GM19467 (cell line): ENCODE measurements around the gene MACROD2.

Experiments
- ATAC-seq: cut with Tn5 transposase; IDR thresholded peaks from one replicate; pipeline ENCODE4 v1.9.1; 2021; ENCODE audit warnings: mild to moderate bottlenecking, moderate library complexity; ENCODE audit not compliant: unreplicated experiment

Gene MACROD2

DNA sequence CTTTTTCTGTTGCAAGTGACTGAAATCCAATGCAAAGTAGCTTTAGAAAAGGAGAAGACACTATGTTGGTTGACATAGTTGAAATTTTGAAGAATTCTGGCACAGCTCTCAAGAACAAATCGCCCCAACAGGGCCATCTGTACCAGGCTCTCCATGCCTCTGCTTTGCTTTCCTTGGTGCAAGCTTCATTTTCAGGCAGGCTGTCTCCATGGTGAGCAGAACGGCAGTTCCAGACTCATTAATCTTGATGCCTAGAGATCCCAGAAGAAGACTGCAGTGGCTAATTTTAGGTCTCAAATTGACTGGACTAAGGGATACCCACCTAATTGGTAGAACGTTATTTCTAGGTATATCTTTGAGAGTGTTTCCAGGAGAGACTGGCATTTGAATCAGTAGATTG, 1292.8 kb downstream of the MACROD2 start:
- ATAC-seq = no peak

DNA sequence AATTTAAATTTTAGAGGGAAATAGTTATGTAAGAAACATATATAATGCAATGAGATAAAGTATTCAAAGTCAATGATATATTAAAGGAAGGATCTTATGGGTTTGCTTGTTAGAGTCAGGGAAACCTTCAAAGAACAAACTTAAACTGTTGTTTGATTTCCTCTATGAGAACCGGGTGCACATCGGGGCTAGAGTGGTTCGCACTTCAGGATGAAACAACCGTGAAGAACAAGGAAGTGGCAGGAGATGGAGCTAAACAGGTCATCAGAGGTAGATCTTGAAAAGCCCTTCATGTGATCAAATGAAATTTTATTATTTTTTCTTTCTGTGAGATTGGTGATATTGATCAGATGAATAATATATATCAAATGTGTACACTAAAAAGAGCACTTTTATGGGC, 1294.0 kb downstream of the MACROD2 start:
- ATAC-seq = no peak

DNA sequence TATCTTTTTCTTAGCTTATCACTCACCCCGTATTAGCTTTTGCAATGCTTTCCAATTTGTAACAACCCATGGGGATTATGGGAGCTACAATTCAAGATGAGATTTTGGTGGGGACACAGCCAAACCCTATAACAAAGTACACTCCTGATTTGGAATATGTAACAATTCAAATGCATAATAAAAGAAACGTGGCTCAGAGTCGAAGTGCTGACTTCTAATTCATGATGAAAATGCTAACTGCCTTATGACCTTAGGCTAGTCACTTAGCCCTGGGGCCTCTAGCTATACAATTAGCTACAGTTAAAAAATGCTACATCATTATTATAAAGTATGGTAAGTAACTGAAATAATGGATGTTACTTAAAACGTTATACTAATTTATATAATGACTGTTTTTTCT, 1297.1 kb downstream of the MACROD2 start:
- no peak for ATAC-seq

DNA sequence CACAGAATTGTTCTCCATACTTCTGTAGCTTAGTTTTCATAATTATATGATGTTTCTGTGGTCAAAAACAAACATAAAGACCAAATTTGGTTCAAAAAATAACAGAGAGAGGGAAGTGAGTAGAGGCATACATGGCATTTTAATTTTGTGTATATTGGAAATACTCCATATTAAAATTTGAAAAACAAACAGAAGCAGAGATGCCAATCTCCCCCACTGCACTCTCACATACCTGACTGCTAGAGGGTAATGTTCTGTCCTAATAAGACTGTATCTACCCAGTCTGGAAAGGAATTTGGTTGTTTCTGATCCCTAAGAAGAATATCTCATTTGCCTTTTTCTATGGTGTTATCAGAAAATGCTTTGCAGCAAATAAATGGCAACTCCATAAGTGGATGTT, 1301.1 kb downstream of the MACROD2 start:
- ATAC-seq = no peak

DNA sequence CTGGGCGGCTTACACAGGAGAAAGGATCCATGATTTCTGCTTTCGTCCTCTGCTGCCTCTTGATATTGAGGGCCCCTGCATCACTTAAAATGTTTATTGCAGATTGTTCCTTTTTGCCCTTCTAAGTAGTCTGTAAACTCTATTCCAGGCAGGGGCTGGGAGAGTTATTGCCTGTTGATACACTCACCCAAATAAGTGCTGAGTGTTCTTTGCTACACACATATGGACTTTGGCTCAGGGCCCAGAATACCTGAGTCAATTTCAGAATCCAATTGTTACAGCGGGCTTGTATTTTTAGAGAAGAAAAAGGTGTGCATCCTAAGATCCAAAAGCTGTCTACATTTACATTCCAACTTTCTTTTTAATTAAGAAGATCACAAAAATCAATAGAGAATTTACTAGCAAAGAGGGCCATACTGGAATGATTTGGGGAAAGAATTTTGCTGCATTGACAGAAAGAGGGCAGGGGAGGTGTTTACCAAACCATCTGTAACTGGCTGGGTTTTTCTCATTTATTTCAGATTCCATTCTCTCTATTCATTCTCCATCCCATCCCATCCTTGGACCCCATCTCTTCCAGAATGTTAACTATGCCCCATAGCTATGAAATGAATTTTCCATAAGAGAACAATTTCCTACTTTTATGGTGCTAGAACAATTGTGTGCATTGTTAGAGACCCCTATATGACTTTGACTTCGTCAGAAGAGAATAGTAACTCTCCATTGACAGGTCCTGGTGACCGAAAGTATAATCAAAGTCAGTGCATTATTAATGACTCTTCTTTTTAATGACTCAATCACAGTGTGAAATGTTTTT, 1302.0 kb downstream of the MACROD2 start:
- no peak for ATAC-seq

DNA sequence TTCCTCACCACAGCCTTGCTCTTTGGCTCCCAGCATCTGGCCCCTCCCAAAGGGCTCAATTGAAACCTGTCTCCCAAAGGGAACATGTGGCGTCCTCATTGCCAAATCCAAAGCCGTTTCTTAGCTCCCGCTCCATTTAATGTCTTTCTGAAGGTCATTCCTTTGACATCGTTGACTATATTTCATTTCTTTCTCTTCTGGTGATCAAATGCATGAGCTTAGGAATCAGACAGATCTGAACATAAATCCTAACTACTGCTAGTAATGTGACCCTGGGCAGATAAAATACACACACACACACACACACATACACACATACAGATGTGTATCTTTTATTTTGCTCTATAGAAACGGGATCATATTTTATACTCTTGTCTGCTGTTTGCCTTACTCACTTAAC, 1306.8 kb downstream of the MACROD2 start:
- ATAC-seq = no peak

DNA sequence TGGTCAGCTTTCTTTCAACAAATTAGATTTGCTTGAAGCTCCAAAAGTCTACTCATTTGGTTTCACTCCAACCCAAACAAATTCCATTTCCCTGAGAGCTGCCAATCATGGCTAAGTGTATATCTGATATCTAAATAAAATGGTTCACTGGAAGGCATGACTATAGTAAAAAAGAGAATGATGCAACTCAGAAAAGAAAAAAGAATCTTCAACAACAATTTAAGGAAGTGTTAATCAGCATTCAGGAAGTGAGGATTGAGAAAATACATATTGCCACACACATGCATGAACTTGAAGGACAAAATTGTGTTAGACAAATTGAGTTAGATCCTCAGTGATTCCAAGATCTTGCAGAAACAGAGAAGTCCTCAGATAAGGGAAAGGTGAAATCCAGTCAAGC, 1315.0 kb downstream of the MACROD2 start:
- no peak for ATAC-seq

DNA sequence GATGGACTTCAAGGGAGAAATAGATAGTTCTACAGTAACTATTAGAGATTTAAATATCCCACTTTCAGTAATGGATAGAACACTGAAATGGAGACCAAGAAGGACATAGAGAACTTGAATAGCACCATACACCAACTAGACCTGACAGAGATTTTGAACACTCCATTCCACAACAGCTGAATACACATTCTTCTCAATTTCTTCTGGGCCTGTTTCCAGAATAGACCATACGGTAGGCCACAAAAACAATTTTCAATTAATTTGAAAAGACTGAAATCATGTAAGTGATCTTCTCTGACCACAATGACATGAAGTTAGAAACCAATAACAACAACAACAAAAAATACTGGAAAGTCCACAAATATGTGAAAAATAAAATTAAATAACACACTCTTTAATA, 1321.2 kb downstream of the MACROD2 start:
- no peak for ATAC-seq

DNA sequence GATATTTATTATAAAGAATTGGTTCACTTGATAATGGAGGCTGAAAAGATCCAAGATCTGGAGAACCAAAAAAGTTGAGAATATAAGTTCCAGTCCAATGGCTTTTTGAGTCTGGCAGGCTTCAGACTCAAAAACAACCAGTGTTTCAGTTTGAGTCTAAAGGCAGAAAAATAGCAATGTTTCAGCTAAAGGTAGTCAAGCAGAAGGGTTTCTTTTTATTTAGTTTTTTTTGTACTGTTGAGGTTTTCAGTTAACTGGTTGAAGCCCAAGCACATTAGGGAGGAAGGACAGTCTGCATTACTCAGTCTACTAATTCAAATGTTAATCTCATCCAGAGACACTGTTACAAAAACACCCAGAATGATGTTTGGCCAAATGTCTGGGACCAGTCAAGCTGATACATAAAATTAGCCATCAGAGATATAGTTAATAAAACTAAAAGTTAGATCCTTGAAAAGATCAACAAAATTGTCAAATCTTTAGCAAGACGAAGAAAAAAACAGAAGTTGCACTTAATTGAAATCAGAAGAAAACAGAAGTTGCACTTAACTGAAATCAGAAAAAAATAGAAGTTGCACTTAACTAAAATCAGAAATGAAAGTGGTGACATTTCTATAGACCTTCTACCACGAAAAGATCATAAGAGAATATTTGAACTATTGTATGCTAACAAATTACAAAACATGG, 1322.4 kb downstream of the MACROD2 start:
- ATAC-seq = peak; percentile 88

DNA sequence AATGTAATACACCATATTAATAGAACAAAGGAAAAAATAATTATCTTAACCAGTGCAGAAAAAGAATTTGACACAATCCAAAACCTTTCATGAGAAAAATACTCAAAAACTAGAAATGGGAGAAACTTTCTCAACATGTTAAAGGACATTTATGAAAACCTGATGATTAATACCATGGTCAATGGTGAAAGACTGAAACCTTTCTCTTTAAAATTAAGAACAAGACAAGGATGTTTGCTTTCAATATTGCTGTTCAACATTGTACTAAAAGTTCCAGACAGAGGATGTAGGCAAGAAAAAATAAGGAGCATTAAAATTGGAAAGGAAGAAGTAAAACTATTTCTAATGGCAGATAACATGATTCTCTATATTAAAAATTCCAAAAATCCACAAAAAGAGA, 1323.4 kb downstream of the MACROD2 start:
- ATAC-seq = no peak

DNA sequence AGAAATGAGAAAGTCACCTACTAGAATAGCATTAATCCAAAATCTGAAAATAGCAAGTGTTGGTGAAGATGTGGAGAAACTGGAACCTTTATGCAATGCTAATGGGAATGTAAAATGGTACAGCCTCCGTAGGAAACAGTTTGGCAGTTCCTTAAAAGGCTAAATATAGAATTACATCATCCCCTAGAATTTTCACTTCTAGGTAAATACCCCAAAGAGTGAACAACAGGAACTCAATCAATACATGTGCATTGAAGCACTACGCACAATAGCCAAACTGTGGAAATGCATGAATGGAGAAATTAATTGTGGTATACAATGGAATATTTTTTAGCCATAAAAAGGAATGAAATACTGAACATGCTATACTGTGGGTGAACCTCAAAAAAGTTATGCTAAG, 1324.1 kb downstream of the MACROD2 start:
- ATAC-seq = no peak

DNA sequence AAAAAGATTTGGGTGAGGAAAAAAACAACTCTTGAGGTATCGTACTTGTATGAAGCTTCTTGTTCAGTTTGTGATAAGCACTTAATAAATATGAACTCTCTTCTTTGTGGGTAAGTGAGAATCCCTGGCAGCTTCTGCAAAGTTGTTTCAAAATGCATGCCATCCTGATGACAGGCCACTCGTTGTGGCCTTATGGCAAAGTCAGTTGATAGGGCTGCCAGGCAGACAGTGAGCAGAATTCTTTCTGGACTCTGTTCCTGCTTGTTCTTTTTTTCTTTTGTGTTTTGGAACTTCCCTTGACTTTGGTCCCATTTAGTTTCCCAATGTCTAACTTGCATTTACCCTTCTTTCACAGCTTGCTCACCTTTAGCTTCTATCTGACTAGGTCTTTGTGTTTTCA, 1325.6 kb downstream of the MACROD2 start:
- ATAC-seq = no peak

DNA sequence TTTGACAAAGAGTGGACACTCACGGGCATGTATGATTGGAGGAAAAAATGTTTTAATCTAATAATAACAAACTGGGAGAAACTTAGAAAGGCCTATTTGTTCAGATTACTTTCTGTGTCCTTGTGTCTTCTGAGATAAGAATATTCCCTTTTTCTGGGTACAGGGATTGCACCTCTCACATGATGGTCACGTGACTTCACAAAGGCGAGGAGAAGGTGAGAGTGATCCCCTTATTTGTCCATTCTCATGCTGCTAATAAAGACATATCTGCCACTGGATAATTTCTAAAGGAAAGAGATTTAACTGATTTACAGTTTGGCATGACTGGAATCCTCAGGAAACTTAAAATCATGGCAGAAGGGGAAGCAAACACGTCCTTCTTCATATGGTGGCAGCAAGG, 1331.8 kb downstream of the MACROD2 start:
- no peak for ATAC-seq

DNA sequence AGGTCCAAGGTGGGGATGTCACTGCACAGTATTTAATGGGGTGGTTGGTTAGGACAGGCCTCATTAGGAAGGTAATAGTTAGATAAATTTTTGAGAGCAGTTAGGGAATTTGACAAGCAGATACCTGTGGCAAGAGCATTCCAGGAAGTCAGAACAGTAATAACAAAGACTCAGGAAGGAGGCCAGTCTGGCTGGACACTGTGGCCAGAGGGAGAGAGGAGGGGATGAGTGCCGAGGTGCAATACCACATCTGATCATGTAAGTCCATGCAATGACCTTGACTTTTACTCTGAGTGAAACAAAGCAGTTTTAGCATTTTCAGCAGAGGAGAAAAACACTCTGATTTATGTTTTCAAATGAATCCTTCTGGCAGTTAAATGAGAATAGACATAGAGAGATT, 1332.8 kb downstream of the MACROD2 start:
- ATAC-seq = no peak

DNA sequence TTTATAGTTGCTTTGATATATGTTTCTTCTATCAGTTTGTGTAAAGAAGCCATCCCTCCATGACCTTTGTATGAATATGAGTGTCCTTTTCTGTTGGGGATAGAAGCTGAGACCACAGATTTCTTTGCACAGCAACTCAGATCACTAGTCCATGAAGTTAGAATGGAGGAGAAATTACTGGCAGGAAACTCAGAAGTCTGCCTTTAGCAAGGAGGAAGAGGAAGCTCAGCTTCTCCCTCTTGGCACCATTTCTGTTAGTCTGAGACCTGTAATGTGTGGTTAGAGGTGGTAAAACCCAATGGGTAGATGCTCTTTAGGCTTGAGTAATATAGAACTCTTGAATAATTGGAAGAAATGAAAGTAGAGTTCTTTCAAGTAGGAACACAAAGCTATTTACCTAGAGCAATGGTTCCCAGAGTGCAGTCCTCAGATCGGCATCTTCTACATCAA, 1337.4 kb downstream of the MACROD2 start:
- ATAC-seq = peak; percentile 67

DNA sequence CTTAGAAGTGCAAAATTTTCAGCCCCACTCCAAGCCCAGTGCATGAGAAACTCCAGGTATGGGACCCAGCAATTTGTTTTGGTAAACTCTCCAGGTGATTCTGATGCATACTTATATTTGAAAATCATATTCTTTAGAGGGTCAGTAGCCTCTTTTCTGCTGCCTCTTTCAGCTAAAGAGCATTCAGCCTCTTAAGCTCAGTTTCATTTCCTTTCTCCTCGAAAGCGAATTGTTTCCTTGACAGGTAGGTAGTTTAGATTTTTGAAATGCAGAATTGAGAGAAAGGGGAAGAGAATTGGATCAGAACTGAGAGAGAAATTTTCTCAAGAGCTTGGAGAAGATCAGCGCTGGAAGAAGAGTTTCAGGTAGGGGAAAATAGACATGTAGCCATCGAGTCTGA, 1337.9 kb downstream of the MACROD2 start:
- peak; percentile 13 for ATAC-seq

DNA sequence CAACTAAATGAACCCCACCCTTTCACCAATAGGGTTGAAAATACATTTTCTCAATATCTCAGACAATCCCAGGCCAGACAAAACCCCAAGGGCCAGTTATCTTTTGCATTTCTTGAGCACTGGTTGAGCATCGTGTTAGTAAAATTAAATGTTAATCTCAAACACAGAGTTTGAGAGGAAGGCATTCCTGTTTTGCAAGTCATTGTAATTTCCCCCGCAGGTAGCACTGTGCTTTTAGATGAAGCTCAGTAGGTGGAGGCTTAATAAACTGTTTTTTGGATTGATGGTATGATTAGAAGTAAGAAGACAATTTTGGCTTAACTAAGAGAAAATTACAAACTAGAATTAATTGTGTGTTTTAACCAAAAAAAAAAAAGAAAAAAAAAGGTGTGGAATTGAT, 1340.7 kb downstream of the MACROD2 start:
- no peak for ATAC-seq

DNA sequence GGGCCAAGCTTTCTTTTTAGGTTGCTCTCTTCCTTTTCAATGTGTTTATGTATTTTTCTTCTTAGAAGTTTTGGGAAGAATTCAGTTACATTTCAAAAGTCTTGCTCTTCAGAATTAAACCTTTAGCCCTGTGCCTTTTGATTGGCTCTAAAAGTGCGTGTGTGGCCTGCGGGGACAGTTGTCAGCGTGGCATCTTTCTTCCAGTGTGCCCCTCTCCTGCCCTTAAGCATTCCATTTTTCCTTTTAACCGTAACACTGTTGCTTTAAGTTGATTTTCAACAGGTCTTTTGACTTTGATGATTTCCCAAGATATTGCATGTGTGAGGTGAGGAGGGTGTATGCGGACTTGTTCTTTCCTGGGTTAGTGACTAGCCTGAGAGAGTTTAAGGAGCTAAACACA, 1341.2 kb downstream of the MACROD2 start:
- no peak for ATAC-seq

DNA sequence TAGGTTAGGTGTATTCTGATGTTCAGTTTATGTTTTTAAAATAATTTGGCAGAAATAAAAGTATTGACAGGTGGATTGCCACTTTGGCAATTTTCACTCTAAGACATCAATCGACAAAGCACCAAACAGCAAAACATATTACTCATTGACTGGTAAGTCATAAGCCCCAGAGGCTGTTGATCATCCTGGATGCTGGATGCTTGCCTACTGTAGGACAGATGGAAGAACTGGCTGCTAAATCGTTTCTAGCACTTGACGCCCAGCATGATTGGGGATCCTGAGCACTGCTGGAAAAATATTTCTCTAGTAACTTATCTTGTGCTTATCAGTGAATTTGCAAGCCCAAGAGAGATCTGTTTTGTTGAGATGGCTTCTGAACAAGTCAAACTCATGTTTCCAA, 1343.9 kb downstream of the MACROD2 start:
- no peak for ATAC-seq

DNA sequence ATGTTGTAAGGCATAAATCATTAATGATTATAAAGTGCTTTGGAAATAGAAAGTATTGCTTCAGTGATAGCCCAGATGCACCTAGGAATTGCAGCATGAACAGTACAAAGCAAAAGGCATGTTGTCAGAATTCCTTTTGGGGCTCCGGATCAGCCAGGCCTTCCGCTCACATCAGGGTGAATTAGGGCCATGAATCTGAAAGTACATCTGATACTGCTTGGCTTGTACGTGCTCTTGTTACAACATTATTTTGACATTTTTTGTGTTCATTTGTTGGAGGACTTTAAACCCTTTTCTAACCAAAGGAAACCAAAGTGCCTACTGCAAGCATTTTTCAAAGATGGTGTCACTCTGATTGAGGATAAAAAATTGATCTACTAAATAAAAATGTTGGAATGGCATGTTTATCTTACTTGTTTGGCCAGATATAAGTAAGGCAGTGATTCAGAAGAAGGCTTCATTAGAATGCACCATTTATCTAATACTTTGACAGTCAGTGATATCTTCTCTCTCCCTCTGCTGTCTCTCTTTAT, 1347.7 kb downstream of the MACROD2 start:
- ATAC-seq = no peak

DNA sequence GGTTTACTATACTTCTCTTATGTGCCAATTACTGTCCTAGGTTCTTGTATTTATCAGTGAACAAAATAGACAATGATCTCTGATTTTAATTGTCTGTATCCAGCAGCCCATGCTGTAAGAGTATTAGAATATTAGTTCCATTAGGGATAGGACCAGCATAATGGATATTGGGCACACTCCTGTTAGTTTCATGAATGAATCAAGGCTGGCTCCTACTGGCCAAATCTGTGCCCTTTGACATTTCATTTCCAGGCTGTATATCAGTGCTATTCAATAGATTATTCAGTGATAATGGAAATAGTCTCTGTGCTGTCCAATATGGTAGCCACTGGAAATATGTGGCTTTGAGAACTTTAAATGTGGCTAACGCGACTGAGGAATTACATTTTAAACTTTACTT, 1350.0 kb downstream of the MACROD2 start:
- no peak for ATAC-seq

DNA sequence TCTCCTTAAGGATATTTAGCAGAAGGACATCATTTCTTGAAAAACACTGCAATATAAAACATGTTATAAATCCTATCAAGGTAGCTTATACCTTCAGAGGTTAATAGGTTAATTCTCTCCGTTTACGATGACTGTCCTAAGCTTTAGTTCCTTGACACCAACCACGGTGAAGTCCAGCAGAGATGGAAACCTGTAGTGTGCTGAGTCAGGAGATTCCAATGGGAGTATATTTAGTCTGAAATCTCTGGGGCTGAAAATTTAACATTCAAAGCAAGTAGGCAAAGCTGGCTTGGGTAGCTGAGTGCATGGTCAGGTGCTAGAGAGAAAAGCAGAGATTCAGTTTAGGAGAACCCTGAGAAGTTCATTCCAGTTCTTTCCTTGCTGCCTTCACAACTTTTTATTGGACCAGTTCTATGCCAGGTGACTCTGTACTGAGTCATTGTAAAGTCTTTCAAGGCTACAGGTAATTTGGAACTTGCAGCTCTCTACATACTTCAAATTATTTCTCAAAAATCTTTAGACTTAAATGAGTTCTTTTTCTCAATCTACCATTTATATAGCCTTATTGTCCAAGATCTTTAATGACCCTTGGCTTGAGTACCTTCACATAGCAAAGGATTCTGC, 1351.5 kb downstream of the MACROD2 start:
- ATAC-seq = no peak
